Peyer's patch (tissue), 4 donors: ENCODE data around the gene USP22.

Experiments
- POLR2A ChIP-seq, 2 donors: fragments of 450-650 bp; IDR thresholded peaks; one replicate each; pipeline ENCODE4 v1.5.1; 2017; ENCODE audit warnings: antibody characterized with exemption in 2 of 2, mild to moderate bottlenecking in 2 of 2, moderate library complexity in 2 of 2
- TF ChIP-seq, protein P1 (sequence below), 6 experiments: fragments of 450-650 bp in 4 of 6; fragments of 200-600 bp in 2 of 6; sonication (generic) in 1 of 6; IDR thresholded peaks; one replicate each; pipeline ENCODE4 v1.5.1; 2017 to 2019; ENCODE audit warnings: antibody characterized with exemption in 6 of 6, mild to moderate bottlenecking in 3 of 6, moderate library complexity in 1 of 6

DNA sequence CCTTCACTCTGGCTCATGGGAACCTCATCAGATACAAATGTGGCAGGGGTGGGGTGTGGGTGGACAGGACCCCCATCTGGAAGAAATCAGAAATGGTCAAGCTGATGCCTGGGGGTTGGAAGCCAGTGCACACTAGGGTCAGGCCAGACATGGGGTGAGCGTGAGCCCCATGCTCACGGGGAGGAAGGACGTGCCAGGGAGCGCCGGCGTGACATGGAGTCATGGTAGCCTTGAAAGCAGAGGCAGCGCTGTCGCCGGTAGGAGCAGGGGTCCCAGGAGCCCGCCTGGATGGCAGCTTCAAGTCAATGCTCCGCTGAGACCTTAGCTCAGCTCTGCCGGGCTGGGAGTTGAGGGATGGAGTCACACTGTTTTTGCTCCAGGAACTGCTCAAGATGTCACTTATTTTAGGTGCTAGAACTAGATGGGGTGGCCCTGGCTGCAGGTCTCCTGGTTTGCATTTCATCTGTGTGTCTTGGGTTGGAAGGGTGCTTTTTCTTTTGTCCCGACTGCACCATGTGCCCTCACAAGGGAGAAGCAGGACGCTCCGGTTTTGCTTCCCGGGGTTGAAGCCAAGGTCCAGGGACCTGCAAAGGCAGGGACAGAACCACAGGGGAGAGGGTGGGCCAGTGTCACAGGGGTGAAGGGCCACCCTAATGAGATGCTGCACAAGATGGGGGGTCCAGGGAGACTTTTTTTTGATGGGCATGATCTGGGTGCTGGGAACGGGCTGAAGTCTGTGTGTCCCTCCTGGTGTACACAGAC lies 51.4 kb downstream of the USP22 start:
- TF ChIP-seq, protein P1, sequence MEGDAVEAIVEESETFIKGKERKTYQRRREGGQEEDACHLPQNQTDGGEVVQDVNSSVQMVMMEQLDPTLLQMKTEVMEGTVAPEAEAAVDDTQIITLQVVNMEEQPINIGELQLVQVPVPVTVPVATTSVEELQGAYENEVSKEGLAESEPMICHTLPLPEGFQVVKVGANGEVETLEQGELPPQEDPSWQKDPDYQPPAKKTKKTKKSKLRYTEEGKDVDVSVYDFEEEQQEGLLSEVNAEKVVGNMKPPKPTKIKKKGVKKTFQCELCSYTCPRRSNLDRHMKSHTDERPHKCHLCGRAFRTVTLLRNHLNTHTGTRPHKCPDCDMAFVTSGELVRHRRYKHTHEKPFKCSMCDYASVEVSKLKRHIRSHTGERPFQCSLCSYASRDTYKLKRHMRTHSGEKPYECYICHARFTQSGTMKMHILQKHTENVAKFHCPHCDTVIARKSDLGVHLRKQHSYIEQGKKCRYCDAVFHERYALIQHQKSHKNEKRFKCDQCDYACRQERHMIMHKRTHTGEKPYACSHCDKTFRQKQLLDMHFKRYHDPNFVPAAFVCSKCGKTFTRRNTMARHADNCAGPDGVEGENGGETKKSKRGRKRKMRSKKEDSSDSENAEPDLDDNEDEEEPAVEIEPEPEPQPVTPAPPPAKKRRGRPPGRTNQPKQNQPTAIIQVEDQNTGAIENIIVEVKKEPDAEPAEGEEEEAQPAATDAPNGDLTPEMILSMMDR (IDR thresholded peaks at IDR 0.05): no peak
- no peak for TF ChIP-seq POLR2A (IDR thresholded peaks at IDR 0.05)
